ENCODE data around the gene CROCC. TPM values are rescaled to one million over a fixed set of nuclear protein-coding genes. Genes with fewer than 3 reads are reported as not detected.
"Not testable (repeated sequence)": the region's sequence is repeated elsewhere in the genome, so short reads cannot be mapped to it uniquely, and the experiment has no call there.

Gene CROCC
- total RNA-seq, 1 donor from 2014 or later = 51.5 TPM

DNA sequence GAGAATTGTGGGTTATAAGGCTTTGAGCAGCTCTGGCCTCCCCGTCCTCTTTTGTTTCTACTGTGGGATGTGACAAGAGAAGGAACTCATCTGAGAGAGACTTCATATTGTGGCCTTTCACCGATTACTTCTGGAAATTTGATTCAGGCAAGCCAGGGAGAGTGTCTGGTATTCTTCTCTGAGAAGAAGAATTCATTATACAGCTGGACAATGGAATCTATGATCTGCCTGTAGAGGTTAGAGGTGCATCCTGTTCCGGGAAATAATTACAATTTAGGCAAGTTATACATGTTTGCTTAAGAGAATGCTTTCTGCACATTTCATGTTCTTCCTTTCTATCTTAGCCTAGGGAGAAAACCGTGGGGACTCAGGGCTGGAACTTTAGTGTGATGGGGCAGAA lies 38.7 kb upstream of the CROCC start:
- Mint-ChIP-seq H3K27ac (no peak overlapping the region), H3K9me3 (ENCODE audit: low read depth) (no peaks in the 10 kb centered on the region), H3K4me1 (ENCODE audit: low read depth) (peaks cover 14% of the 10 kb centered on the region), H3K27me3 (peaks cover 9% of the 10 kb centered on the region), H3K36me3 (ENCODE audit: insufficient read depth) (no peaks in the 10 kb centered on the region), H3K4me3 (ENCODE audit: low read depth) (no peak overlapping the region)
- TF ChIP-seq, protein P1, sequence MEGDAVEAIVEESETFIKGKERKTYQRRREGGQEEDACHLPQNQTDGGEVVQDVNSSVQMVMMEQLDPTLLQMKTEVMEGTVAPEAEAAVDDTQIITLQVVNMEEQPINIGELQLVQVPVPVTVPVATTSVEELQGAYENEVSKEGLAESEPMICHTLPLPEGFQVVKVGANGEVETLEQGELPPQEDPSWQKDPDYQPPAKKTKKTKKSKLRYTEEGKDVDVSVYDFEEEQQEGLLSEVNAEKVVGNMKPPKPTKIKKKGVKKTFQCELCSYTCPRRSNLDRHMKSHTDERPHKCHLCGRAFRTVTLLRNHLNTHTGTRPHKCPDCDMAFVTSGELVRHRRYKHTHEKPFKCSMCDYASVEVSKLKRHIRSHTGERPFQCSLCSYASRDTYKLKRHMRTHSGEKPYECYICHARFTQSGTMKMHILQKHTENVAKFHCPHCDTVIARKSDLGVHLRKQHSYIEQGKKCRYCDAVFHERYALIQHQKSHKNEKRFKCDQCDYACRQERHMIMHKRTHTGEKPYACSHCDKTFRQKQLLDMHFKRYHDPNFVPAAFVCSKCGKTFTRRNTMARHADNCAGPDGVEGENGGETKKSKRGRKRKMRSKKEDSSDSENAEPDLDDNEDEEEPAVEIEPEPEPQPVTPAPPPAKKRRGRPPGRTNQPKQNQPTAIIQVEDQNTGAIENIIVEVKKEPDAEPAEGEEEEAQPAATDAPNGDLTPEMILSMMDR (IDR thresholded peaks at IDR 0.05; ENCODE audit: unreplicated experiment) = no peak
- DNase-seq (ENCODE audit: low spot score, unreplicated experiment) = no peak

DNA sequence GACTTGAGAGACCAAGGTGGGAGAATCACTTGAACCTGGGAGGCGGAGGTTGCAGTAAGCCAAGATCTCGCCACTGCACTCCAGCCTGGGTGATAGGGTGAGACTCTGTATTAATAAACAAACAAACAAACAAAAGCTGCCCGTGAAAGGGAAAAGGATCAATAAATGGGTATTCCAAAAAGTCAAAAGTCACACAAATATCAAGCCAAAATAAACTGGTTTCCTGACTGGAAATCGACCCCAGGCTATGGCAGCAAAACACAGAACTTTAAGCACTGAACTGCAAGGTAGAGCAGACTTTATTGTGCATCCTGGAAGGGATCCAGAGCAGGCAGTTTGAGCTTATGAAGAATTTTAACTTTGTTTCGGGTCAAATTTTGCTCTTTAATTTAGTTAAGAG lies 37.2 kb upstream of the CROCC start:
- not testable (repeated sequence) for H3K9me3 Mint-ChIP-seq (ENCODE audit: low read depth); H3K36me3 Mint-ChIP-seq (ENCODE audit: insufficient read depth); H3K4me3 Mint-ChIP-seq (ENCODE audit: low read depth); H3K27me3 Mint-ChIP-seq; DNase-seq (ENCODE audit: low spot score, unreplicated experiment); H3K27ac Mint-ChIP-seq
- peaks cover 14% of the 10 kb centered on the region for H3K4me1 Mint-ChIP-seq (ENCODE audit: low read depth)

DNA sequence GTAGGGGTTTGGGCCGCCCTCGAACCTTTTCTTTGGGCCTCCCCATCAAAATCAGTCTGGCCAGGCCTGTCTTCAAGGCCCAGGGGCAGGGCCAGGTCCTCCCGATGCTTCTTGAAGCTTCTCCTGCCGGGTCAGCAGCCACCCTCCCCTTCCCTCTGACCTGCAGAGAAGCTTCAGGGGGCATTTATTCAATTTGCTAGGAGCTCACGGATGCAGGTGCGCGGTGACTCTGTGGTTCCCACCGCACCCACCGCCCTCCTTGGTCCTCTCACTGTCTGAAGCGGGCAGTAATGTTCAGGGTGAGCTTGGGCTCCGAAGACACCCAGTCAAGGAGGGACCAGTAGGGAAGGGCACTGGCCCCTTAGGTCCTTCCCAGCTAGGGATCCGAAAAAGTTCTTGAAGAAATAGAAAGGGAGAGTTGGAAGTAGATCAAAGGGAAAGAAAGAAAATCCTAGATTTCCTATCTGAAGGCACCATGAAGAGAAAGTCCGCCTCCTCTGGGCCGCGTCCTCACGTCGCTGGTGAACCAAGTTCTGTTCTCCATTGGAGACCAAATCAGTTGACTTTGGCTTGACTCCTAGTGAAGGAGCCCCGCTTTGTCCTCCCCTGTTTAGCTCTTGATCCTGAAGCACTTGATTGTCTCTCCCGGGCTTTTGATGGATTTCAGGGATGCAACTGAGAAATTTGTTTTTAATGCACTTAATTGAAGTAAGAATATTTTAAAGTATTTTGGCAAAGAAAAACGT lies 34.7 kb upstream of the CROCC start:
- Mint-ChIP-seq H3K4me3 (ENCODE audit: low read depth) (no peak overlapping the region), H3K36me3 (ENCODE audit: insufficient read depth) (no peaks in the 10 kb centered on the region), H3K4me1 (ENCODE audit: low read depth) (peaks cover 16% of the 10 kb centered on the region), H3K27ac (no peak overlapping the region), H3K27me3 (peaks cover 2% of the 10 kb centered on the region), H3K9me3 (ENCODE audit: low read depth) (no peaks in the 10 kb centered on the region)
- DNase-seq (ENCODE audit: low spot score, unreplicated experiment) = no peak
- TF ChIP-seq, protein P1 (IDR thresholded peaks at IDR 0.05; ENCODE audit: unreplicated experiment) = no peak

DNA sequence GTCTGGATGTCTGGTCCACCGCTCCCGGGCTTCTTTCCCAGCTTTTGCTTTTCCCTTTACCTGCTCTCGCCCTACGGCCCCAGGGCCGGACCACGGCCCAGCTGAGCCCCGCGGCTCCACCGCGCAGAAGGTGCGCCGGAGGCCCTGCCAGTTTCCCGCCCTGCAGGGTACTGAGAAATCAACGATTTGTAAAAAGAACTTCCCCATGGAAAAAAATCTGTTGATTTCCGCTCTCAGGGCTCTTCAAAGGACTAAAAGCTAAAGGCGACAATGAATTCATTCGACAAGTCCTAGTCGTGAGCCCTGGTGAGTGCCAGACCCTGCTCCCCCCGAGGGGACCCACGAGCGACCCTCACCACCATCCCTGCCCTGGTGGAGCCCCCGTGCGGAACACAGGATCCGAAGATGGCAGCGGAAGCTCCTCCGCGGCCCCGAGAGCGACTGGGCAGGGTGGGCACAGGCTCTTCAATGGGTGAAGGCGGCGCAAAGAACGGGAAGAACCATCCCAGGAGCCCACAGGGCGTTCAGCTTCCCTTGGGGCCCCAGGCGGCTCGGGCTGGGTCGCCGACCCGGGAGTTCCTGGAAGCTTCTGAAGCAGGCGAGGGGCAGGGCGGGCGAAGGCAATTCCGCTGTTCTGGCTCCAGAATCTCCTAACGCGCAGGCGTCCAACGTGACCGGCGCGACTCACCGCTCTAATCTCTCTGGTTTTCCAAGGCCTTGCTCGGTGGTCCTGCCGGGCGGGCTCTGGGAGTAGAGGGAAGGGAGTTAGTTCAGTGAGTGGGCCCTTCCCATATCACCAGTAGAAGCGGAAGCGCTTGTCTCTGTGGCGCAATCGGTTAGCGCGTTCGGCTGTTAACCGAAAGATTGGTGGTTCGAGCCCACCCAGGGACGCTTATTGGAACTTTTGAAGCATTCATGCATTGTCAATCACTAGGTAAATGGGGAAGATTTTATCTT lies 32.6 kb upstream of the CROCC start:
- H3K27me3 Mint-ChIP-seq = peaks cover 2% of the 10 kb centered on the region
- H3K36me3 Mint-ChIP-seq (ENCODE audit: insufficient read depth) = no peaks in the 10 kb centered on the region
- H3K27ac Mint-ChIP-seq = peak overlapping the region; percentile 93
- H3K4me1 Mint-ChIP-seq (ENCODE audit: low read depth) = peaks cover 9% of the 10 kb centered on the region
- H3K9me3 Mint-ChIP-seq (ENCODE audit: low read depth) = no peaks in the 10 kb centered on the region
- TF ChIP-seq, protein P1 (IDR thresholded peaks at IDR 0.05; ENCODE audit: unreplicated experiment) = no peak
- peak overlapping the region; percentile 73 for H3K4me3 Mint-ChIP-seq (ENCODE audit: low read depth)
- DNase-seq (ENCODE audit: low spot score, unreplicated experiment) = peak; percentile 46

DNA sequence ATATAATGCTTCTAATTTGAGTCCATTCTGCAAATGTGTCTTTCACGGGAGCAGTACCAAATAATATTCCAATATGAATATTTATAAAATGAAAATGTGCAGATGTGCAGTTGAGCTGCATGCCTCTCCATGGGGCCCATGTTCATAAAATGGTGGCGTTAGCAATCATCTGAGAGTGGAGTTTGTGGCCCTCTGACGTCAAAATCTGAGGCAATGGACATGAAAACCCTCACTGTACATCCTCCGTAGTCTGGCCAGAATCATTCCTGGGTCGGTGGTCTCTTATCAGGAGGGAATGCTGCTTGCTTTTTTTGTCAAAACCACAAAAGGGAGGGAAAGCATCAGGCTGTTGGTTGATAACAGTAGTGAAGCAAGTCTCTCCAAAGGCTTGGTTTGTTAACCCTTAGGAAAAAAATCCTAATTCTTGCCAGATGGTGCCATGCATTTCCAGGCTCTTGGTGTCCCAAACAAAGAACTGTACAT lies 31.2 kb upstream of the CROCC start:
- DNase-seq (ENCODE audit: low spot score, unreplicated experiment); H3K4me3 Mint-ChIP-seq (ENCODE audit: low read depth): not testable (repeated sequence)

DNA sequence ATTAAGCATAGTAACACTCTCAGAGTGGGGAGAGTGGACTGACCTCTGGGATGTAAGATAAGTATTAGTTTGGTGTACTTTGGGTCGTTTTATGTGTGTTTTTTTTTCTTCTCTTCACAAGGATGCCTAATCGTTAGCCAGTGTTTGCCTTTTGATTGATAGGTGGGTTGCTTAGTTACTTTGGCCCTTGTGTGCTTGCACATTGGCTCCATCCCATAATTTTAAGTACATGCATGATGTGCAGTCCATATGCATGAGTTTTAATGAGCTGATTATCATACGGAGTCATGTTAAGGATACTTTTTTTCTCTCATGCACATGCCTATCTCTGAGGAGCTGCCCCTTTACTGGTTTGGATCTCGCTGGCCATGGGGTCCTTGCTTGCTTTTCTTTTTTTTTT lies 30.7 kb upstream of the CROCC start:
- H3K27ac Mint-ChIP-seq = peak overlapping the region; percentile 76
- H3K4me1 Mint-ChIP-seq (ENCODE audit: low read depth) = peaks cover 12% of the 10 kb centered on the region
- H3K9me3 Mint-ChIP-seq (ENCODE audit: low read depth); H3K4me3 Mint-ChIP-seq (ENCODE audit: low read depth); H3K27me3 Mint-ChIP-seq; DNase-seq (ENCODE audit: low spot score, unreplicated experiment); H3K36me3 Mint-ChIP-seq (ENCODE audit: insufficient read depth): not testable (repeated sequence)

More for the DNA sequence above, 31.2 kb upstream of the CROCC start:
- Mint-ChIP-seq H3K4me1 (ENCODE audit: low read depth) (peaks cover 12% of the 10 kb centered on the region), H3K27ac (peak overlapping the region; percentile 76)
- H3K9me3 Mint-ChIP-seq (ENCODE audit: low read depth); H3K27me3 Mint-ChIP-seq; H3K36me3 Mint-ChIP-seq (ENCODE audit: insufficient read depth): not testable (repeated sequence)

DNA sequence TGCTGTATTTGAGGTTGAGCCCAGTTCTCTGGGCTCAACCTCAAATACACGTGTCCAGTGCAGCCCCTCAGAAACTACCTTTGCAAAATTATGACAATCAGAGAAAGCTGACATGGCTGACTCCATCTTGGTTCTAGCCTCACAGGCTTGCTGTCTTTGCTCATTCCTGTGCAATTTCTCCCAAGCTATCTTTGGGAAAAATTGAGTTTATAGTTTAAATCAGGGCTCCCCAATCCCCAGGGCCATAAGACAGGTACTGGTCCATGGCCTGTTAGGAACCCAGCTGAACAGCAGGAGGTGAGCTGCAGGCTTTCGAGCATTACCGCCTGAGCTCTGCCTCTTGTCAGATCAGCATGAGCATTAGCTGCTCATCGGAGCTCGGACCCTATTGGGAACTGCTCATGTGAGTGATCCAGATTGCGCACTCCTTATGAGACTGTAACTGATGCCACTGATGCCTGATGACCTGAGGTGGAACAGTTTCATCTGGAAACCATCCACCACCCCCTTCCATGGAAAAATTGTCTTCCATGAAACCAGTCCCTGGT lies 28.7 kb upstream of the CROCC start:
- H3K4me3 Mint-ChIP-seq (ENCODE audit: low read depth); H3K36me3 Mint-ChIP-seq (ENCODE audit: insufficient read depth); DNase-seq (ENCODE audit: low spot score, unreplicated experiment); H3K9me3 Mint-ChIP-seq (ENCODE audit: low read depth); H3K27me3 Mint-ChIP-seq; H3K27ac Mint-ChIP-seq: not testable (repeated sequence)
- peaks cover 20% of the 10 kb centered on the region for H3K4me1 Mint-ChIP-seq (ENCODE audit: low read depth)

DNA sequence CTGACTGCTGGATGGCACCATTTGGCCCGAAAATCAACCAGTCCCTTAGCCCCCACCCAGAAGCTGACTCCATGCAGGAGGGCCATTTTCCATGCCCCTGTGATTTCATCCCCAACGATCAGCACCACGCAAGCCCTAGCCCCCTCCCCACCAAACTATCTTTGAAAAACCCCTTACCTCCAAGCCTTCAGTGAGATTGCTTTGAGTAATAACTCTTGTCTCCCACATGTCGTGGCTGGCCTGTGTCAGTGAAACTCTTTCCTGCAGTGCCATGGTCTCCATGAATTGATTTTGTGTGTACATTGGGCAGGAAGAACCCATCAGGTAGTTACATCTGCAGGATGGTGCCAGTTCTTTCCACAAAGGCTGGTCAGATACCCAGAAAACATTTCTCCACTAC lies 27.9 kb upstream of the CROCC start:
- not testable (repeated sequence) for H3K27ac Mint-ChIP-seq; H3K9me3 Mint-ChIP-seq (ENCODE audit: low read depth); DNase-seq (ENCODE audit: low spot score, unreplicated experiment); H3K36me3 Mint-ChIP-seq (ENCODE audit: insufficient read depth); H3K4me3 Mint-ChIP-seq (ENCODE audit: low read depth); H3K27me3 Mint-ChIP-seq
- H3K4me1 Mint-ChIP-seq (ENCODE audit: low read depth) = peaks cover 20% of the 10 kb centered on the region

DNA sequence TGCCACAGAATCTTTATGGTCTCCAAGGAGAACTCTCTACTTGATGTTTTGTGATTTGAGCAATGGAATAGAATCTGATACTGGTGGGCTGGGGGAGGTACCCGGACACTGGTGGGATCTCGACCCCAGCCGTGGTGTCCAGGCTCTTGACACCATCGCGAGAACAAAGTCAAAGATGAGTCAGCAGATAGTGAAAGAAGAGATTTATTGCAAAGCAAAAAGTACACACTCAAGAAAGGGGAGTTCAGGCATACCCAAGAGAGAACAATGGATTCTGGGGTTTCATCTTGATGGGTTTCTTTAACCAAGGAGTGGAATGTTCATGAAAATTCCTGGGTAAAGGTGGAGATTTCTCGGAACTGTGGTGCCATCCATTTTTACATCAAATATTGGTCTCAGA lies 27.4 kb upstream of the CROCC start:
- not testable (repeated sequence) for DNase-seq (ENCODE audit: low spot score, unreplicated experiment); H3K27ac Mint-ChIP-seq; H3K27me3 Mint-ChIP-seq; H3K36me3 Mint-ChIP-seq (ENCODE audit: insufficient read depth); H3K9me3 Mint-ChIP-seq (ENCODE audit: low read depth)
- H3K4me3 Mint-ChIP-seq (ENCODE audit: low read depth) = peak overlapping the region; percentile 38
- peaks cover 20% of the 10 kb centered on the region for H3K4me1 Mint-ChIP-seq (ENCODE audit: low read depth)
